Neuronal stem cell (in vitro differentiated cells): ENCODE measurements around the gene TSTD1.

Experiments
- DNase-seq: peaks from one replicate; pipeline ENCODE4 v3.0.0-alpha.2; 2013; ENCODE audit warnings: low spot score
- H2AFZ ChIP-seq: one replicate; pipeline ENCODE4 v1.6.1; 2013; ENCODE audit warnings: mild to moderate bottlenecking, low read length, inconsistent platforms
- H2AK5ac ChIP-seq: 2 replicates; pipeline ENCODE4 v1.6.1; 2013; ENCODE audit warnings: low read depth, mild to moderate bottlenecking, inconsistent platforms, low read length, moderate library complexity, mixed read lengths
- H2BK120ac ChIP-seq: 2 replicates; pipeline ENCODE4 v1.6.1; 2013; ENCODE audit warnings: low read depth, mild to moderate bottlenecking, inconsistent platforms, low read length, moderate library complexity, mixed read lengths
- H2BK12ac ChIP-seq: one replicate; pipeline ENCODE4 v1.6.1; 2013; ENCODE audit warnings: low read length, inconsistent platforms
- H2BK15ac ChIP-seq: 2 replicates; pipeline ENCODE4 v1.6.1; 2013; ENCODE audit warnings: mild to moderate bottlenecking, low read length, inconsistent platforms, mixed read lengths
- H2BK5ac ChIP-seq: one replicate; pipeline ENCODE4 v1.6.1; 2013; ENCODE audit warnings: inconsistent platforms, mild to moderate bottlenecking, low read length, moderate library complexity
- H3K14ac ChIP-seq: one replicate; pipeline ENCODE4 v1.6.1; 2013; ENCODE audit warnings: low read length, inconsistent platforms
- H3K18ac ChIP-seq: 2 replicates; pipeline ENCODE4 v1.6.1; 2013; ENCODE audit warnings: low read length, inconsistent platforms
- H3K23ac ChIP-seq: 2 replicates; pipeline ENCODE4 v1.6.1; 2013; ENCODE audit warnings: low read depth, mild to moderate bottlenecking, mixed read lengths, low read length, inconsistent platforms; ENCODE audit not compliant: poor library complexity
- H3K27ac ChIP-seq: replicated peaks from 3 replicates; pipeline ENCODE4 v1.5.1; 2013; ENCODE audit warnings: low read length, inconsistent platforms
- H3K27me3 ChIP-seq, 3 experiments: 2 replicates each; pipeline ENCODE4 v1.6.1; 2013; ENCODE audit warnings: low read length in 3 of 3, mild to moderate bottlenecking in 2 of 3, inconsistent platforms in 1 of 3, low read depth in 1 of 3, mixed read lengths in 1 of 3, moderate library complexity in 1 of 3; ENCODE audit not compliant: control insufficient read depth in 3 of 3, insufficient read depth in 3 of 3
- H3K36me3 ChIP-seq, 2 donors: replicated peaks in 1 of 2; 2 replicates each; pipeline ENCODE4 v1.6.1; 2013; ENCODE audit warnings: low read length in 2 of 2; ENCODE audit not compliant: control insufficient read depth in 2 of 2, insufficient read depth in 2 of 2
- H3K4ac ChIP-seq: 2 replicates; pipeline ENCODE4 v1.6.1; 2013; ENCODE audit warnings: inconsistent platforms, mild to moderate bottlenecking, low read length, moderate library complexity
- H3K4me1 ChIP-seq, 2 donors: 1 replicate in 1 of 2; 2 replicates in 1 of 2; pipeline ENCODE4 v1.6.1; 2013; ENCODE audit warnings: low read length in 2 of 2, low read depth in 1 of 2; ENCODE audit not compliant: control insufficient read depth in 2 of 2, insufficient read depth in 1 of 2
- H3K4me2 ChIP-seq: one replicate; pipeline ENCODE4 v1.6.1; 2013; ENCODE audit warnings: mild to moderate bottlenecking, low read length, inconsistent platforms; ENCODE audit not compliant: insufficient read depth, poor library complexity, severe bottlenecking
- H3K4me3 ChIP-seq, 2 donors: 2 replicates each; pipeline ENCODE4 v1.5.1; 2013; ENCODE audit warnings: low read length in 2 of 2, mild to moderate bottlenecking in 2 of 2, inconsistent platforms in 1 of 2, moderate library complexity in 1 of 2
- H3K79me1 ChIP-seq: one replicate; pipeline ENCODE4 v1.6.1; 2013; ENCODE audit warnings: low read depth, mild to moderate bottlenecking, inconsistent platforms, low read length, moderate library complexity
- H3K9ac ChIP-seq: one replicate; pipeline ENCODE4 v1.6.1; 2013; ENCODE audit warnings: mild to moderate bottlenecking, low read depth, low read length, inconsistent platforms; ENCODE audit not compliant: poor library complexity
- H3K9me3 ChIP-seq, 2 donors: replicated peaks in 1 of 2; 2 replicates each; pipeline versions ENCODE3 to v1.6.1; 2013; ENCODE audit warnings: low read length in 2 of 2, mild to moderate bottlenecking in 2 of 2, inconsistent platforms in 1 of 2, low read depth in 1 of 2, mixed read lengths in 1 of 2, moderate library complexity in 1 of 2; ENCODE audit not compliant: control insufficient read depth in 2 of 2, insufficient read depth in 1 of 2
- H4K8ac ChIP-seq: one replicate; pipeline ENCODE4 v1.6.1; 2013; ENCODE audit warnings: low read depth, mild to moderate bottlenecking, inconsistent platforms, low read length, moderate library complexity
- H4K91ac ChIP-seq: one replicate; pipeline ENCODE4 v1.6.1; 2013; ENCODE audit warnings: low read length, low read depth, mild to moderate bottlenecking, inconsistent platforms; ENCODE audit not compliant: poor library complexity
- WGBS, 2 donors: extraction: QIAGEN DNeasy Blood & Tissue Kit; methylation state at CpG; one replicate each; pipeline ENCODE4 v1.1.7; 2013; ENCODE audit warnings: missing lambda C conversion rate in 2 of 2, mixed read lengths in 1 of 2; ENCODE audit not compliant: insufficient read length in 2 of 2, insufficient replicate concordance in 1 of 2; ENCODE audit errors: extremely low coverage in 2 of 2; 5-methylcytosine and 5-hydroxymethylcytosine counted together

The TSTD1 gene

DNA sequence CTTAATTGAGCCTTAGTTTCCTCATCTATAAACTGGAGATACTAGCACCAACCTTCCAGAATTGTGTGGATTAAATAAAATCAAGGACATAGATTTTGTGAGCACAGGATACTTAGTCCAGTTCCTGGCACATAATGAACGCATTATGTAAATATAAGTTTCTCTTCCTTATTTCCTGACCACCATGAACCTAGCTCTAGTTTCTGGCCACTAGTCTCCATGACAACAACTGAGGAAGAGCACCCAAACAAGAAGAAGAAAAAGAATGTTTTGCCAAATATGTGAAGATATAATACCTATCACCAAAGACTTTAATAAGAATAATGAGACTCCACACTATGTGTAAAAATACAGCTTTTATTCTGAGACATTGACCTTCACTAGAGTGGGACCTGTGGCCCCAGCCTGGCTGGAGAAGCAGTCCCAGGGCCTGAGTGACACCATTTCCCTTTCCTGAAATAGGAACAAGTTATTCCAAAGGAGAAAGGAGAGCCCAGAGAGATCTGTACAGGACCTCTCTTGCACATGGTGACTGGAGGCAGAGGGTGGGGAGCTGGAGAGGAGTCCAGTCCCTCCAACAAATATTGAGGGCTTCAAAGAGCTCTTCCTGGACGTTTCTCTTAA lies 8.0 kb upstream of the TSTD1 start:
- no peaks in the 10 kb centered on the region for H3K27me3 ChIP-seq
- no peak overlapping the region for H3K27ac ChIP-seq
- no peak overlapping the region for H4K8ac ChIP-seq

DNA sequence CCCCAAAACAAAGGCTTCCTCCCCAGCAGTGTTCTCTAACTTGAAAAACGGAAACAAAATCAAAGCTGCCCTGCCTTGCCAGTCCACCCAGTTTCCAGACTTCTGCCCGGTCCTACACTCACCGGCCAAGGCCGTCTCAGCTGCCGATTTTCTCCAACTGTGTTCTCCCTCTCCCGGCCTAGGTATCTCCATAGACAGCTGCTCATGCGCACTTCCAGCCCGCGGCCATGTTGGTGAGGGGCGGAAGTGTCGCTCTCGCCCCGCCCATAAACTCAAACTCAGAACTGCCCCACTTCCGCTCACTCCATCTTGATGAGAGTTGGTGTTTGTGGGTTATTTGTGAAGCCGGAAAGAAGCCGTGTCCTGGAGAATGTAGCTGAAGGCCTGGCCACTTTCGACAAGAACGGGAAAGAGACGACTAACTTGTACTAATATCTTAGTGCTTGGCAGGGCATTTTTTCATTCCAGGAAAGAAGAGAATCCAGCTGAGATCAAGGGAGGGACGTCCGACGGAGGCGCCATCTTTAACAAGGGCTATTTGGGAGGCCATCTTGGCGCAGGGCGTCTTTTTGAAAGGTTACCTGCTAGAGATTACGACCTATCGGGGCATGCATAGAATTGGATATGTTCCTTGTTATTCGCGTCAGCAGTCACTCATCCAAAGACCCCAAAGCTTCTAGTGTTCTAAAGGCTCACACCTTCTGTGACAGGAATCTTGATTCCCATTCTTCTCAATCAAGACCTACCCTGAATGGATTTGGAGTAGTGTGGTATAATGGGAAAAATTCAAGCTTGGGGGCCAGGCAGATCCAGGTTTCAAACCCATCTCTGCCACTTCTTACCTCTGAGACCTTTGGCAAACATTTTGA lies 7.2 kb upstream of the TSTD1 start, which contains the start of gene USF1:
Gene USF1 (minus strand): TSS at position 242 of the 869 bp plus-strand sequence. CDS start 2,702 bp downstream, outside the sequence.
- peak within 1 kb of the TSS; percentile 49 for H2AK5ac ChIP-seq
- H3K9me3 ChIP-seq: peaks cover 14 to 32% of the 10 kb centered on the region in 2 donors
- no peak within 1 kb of the TSS for H3K23ac ChIP-seq
- H3K4ac ChIP-seq: peak within 1 kb of the TSS; percentile 19
- H3K9ac ChIP-seq: peak within 1 kb of the TSS; percentile 75
- peak within 1 kb of the TSS; percentile 53 for H3K18ac ChIP-seq
- H4K8ac ChIP-seq: no peak within 1 kb of the TSS
- H2BK12ac ChIP-seq: no peak within 1 kb of the TSS
- H3K14ac ChIP-seq: no peak within 1 kb of the TSS
- H3K4me1 ChIP-seq: peaks cover 3 to 8% of the 10 kb centered on the region in 2 donors
- H2BK120ac ChIP-seq: no peak within 1 kb of the TSS
- no peaks in the 10 kb centered on the region for H3K79me1 ChIP-seq
- peak within 1 kb of the TSS; percentile 76 for H3K27ac ChIP-seq
- DNase-seq: peak; percentile 93
- H3K4me3 ChIP-seq: peak within 1 kb of the TSS; percentile 71 to 91
- peak within 1 kb of the TSS; percentile 88 for H3K4me2 ChIP-seq
- peaks cover 18 to 25% of the 10 kb centered on the region in 2 donors for H3K36me3 ChIP-seq
- H2BK5ac ChIP-seq: no peak within 1 kb of the TSS
- H3K27me3 ChIP-seq: no peaks in the 10 kb centered on the region
- H2BK15ac ChIP-seq: no peak within 1 kb of the TSS
- peak within 1 kb of the TSS; percentile 83 for H2AFZ ChIP-seq
- no peak within 1 kb of the TSS for H4K91ac ChIP-seq
- WGBS, 2 donors: no CpG with 5 or more reads among the region's 29 CpGs

More for the DNA sequence above, 8.0 kb upstream of the TSTD1 start:
- Histone ChIP-seq H3K4me2 (peak overlapping the region; percentile 39), H3K79me1 (no peaks in the 10 kb centered on the region), H3K4me3 (peak overlapping the region in 1 of 2 donors; percentile 71), H2BK12ac (no peak overlapping the region), H4K91ac (no peak overlapping the region), H2AK5ac (no peak overlapping the region), H2BK120ac (no peak overlapping the region), H3K4ac (no peak overlapping the region), H3K23ac (no peak overlapping the region), H3K18ac (no peak overlapping the region), H3K9ac (no peak overlapping the region), H2BK15ac (no peak overlapping the region), H3K36me3 (peaks cover 14 to 17% of the 10 kb centered on the region in 2 donors), H2AFZ (peak overlapping the region; percentile 83), H3K14ac (no peak overlapping the region), H2BK5ac (no peak overlapping the region), H3K9me3 (peaks cover 14 to 32% of the 10 kb centered on the region in 2 donors), H3K4me1 (peaks cover 3 to 8% of the 10 kb centered on the region in 2 donors)
- DNase-seq: no peak
- WGBS, 2 donors: no CpG with 5 or more reads among the region's 2 CpGs

DNA sequence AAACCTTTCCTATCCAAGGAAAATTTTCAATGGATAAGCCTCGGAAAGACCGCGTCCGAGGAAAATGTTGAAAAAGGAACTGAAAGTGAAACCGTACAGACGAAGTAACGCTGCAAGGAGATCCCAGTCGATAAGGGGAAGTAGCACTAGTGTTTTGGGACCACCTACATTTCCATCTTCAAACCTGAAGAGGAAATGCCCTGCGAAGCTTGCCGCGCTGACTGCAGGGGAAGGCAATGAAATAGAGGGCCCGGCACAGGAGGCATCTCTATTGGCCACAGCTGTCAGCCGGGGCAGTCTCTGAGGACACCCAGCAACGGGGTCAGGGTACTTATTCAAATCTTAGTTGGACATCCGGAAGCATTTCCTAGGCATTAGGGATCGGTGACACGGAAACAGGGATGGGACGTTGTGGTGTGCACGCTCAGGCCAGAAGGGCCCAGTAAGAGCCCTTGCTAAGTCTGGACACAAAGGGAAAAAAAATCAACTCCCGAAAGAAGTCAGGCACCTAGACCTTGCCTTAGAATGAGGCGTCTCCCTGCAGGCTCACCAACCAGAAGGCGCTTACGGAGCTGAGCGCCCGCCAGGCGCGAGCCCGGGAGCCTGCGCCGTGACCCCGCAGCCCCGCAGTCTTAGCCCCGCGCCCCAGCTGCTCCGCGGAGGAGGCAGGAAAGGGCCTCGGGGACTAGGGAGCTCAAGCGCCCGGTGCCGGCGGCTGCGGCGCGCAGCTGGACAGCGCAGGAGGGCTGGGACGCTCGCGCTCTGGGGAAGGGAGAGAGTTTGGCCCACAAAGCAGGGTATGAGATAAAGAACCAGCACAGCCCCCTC lies 6.4 kb upstream of the TSTD1 start:
- Histone ChIP-seq H2BK12ac (no peak overlapping the region), H3K27me3 (no peaks in the 10 kb centered on the region), H3K18ac (peak overlapping the region; percentile 53), H2BK15ac (no peak overlapping the region), H3K14ac (no peak overlapping the region), H3K4me2 (peak overlapping the region; percentile 88), H3K79me1 (no peaks in the 10 kb centered on the region), H2BK5ac (no peak overlapping the region), H3K9me3 (peaks cover 14 to 32% of the 10 kb centered on the region in 2 donors), H3K36me3 (peaks cover 25 to 33% of the 10 kb centered on the region in 2 donors), H3K9ac (peak overlapping the region; percentile 75), H3K4me3 (peak overlapping the region; percentile 71 to 91), H4K91ac (no peak overlapping the region), H2AK5ac (peak overlapping the region; percentile 49), H3K4me1 (peaks cover 3 to 8% of the 10 kb centered on the region in 2 donors), H2BK120ac (no peak overlapping the region), H2AFZ (peak overlapping the region; percentile 83), H4K8ac (no peak overlapping the region), H3K23ac (no peak overlapping the region), H3K4ac (peak overlapping the region; percentile 19), H3K27ac (peak overlapping the region; percentile 76)
- peak; percentile 51 for DNase-seq
- no CpG with 5 or more reads among the region's 48 CpGs for WGBS, 2 donors
